ENCODE data around the gene KLRC1.
"Not testable (repeated sequence)": the region's sequence is repeated elsewhere in the genome, so short reads cannot be mapped to it uniquely, and the experiment has no call there.

KLRC1 gene

GRCh38 chr12:10455766-10456165 is 2.6 kb upstream of the KLRC1 start:
- Histone ChIP-seq H3K9ac (ENCODE audit: low read length) (no peak overlapping the region), H3K4me3 (ENCODE audit: low read length) (no peak overlapping the region), H3K36me3 (ENCODE audit: control insufficient read depth, insufficient read depth, low read length, severe bottlenecking) (no peaks in the 10 kb centered on the region), H3K27me3 (replicated peaks; ENCODE audit: control insufficient read depth, insufficient read depth, low read length) (no peaks in the 10 kb centered on the region), H3K9me3 (ENCODE audit: control insufficient read depth, low read length) (peaks cover 30% of the 10 kb centered on the region), H3K4me1 (ENCODE audit: control insufficient read depth, insufficient read depth, low read length) (no peaks in the 10 kb centered on the region)
- no peak for DNase-seq (ENCODE audit: low read depth)

GRCh38 chr12:10454531-10454930 is 1.4 kb upstream of the KLRC1 start:
- Histone ChIP-seq H3K4me3 (ENCODE audit: low read length) (no peak overlapping the region), H3K9ac (ENCODE audit: low read length) (no peak overlapping the region), H3K4me1 (ENCODE audit: control insufficient read depth, insufficient read depth, low read length) (no peaks in the 10 kb centered on the region), H3K9me3 (ENCODE audit: control insufficient read depth, low read length) (peaks cover 30% of the 10 kb centered on the region), H3K36me3 (ENCODE audit: control insufficient read depth, insufficient read depth, low read length, severe bottlenecking) (no peaks in the 10 kb centered on the region), H3K27me3 (replicated peaks; ENCODE audit: control insufficient read depth, insufficient read depth, low read length) (no peaks in the 10 kb centered on the region)
- DNase-seq (ENCODE audit: low read depth): no peak

GRCh38 chr12:10448236-10448635 is 4.9 kb downstream of the KLRC1 start:
- Histone ChIP-seq H3K4me3 (ENCODE audit: low read length) (no peak overlapping the region), H3K9me3 (ENCODE audit: control insufficient read depth, low read length) (no peaks in the 10 kb centered on the region), H3K27me3 (replicated peaks; ENCODE audit: control insufficient read depth, insufficient read depth, low read length) (no peaks in the 10 kb centered on the region), H3K4me1 (ENCODE audit: control insufficient read depth, insufficient read depth, low read length) (no peaks in the 10 kb centered on the region), H3K9ac (ENCODE audit: low read length) (no peak overlapping the region), H3K36me3 (ENCODE audit: control insufficient read depth, insufficient read depth, low read length, severe bottlenecking) (no peaks in the 10 kb centered on the region)
- no peak for DNase-seq (ENCODE audit: low read depth)

DNA sequence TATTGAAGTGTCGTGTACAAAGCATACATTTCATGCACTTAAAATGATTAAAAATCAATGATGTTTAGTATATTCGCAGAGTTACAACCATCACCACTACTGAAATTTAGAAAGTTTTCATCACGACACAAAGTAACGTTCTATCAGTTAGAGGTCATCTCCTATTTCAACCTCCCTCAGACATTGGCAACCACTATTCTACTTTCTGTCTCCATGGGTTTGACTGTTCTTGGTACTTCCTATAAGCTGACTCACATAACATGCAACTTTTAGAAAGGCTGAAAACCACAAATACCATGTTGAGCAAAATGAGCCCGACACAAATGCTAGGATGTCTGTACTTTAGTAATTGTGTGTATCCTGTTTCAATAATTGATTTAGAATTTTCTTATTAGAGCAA is 7.1 kb downstream of the KLRC1 start:
- H3K4me1 ChIP-seq (ENCODE audit: control insufficient read depth, insufficient read depth, low read length); H3K36me3 ChIP-seq (ENCODE audit: control insufficient read depth, insufficient read depth, low read length, severe bottlenecking); H3K9me3 ChIP-seq (ENCODE audit: control insufficient read depth, low read length); H3K27me3 ChIP-seq (replicated peaks; ENCODE audit: control insufficient read depth, insufficient read depth, low read length); H3K9ac ChIP-seq (ENCODE audit: low read length); H3K4me3 ChIP-seq (ENCODE audit: low read length); DNase-seq (ENCODE audit: low read depth): not testable (repeated sequence)

- H3K4me3 ChIP-seq (ENCODE audit: low read length); H3K9me3 ChIP-seq (ENCODE audit: control insufficient read depth, low read length); H3K27me3 ChIP-seq (replicated peaks; ENCODE audit: control insufficient read depth, insufficient read depth, low read length); DNase-seq (ENCODE audit: low read depth); H3K9ac ChIP-seq (ENCODE audit: low read length); H3K36me3 ChIP-seq (ENCODE audit: control insufficient read depth, insufficient read depth, low read length, severe bottlenecking); H3K4me1 ChIP-seq (ENCODE audit: control insufficient read depth, insufficient read depth, low read length): not testable (repeated sequence)
Measured at GRCh38 chr12:10441144-10441543, 12.0 kb downstream of the KLRC1 start.

- H3K27me3 ChIP-seq (replicated peaks; ENCODE audit: control insufficient read depth, insufficient read depth, low read length); DNase-seq (ENCODE audit: low read depth); H3K9me3 ChIP-seq (ENCODE audit: control insufficient read depth, low read length): not testable (repeated sequence)
Measured at GRCh38 chr12:10439608-10440274, 13.4 kb downstream of the KLRC1 start.

DNA sequence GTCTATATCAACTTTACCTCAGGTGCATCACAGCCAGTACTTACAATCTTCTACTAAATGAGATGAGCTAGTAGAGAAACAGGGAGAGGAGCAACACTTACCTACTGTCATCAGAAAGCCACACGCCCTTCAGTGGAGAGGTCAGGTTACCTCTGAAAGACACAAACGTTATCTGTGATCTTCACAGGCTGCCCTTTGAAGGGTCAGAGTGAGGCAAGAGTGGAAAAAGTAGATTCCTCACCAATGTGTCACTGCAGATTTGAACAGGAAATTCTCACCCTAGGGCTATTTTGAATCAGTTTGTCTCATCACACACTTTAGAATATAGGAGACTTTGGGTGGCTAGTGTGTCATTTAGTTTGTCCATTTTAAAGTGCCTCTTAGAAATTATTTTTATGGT is 15.6 kb downstream of the KLRC1 start:
- DNase-seq (ENCODE audit: low read depth); H3K27me3 ChIP-seq (replicated peaks; ENCODE audit: control insufficient read depth, insufficient read depth, low read length); H3K4me3 ChIP-seq (ENCODE audit: low read length); H3K9ac ChIP-seq (ENCODE audit: low read length); H3K4me1 ChIP-seq (ENCODE audit: control insufficient read depth, insufficient read depth, low read length); H3K36me3 ChIP-seq (ENCODE audit: control insufficient read depth, insufficient read depth, low read length, severe bottlenecking); H3K9me3 ChIP-seq (ENCODE audit: control insufficient read depth, low read length): not testable (repeated sequence)

More at GRCh38 chr12:10439608-10440274, 13.4 kb downstream of the KLRC1 start:
- not testable (repeated sequence) for H3K36me3 ChIP-seq (ENCODE audit: control insufficient read depth, insufficient read depth, low read length, severe bottlenecking); H3K4me3 ChIP-seq (ENCODE audit: low read length); H3K9ac ChIP-seq (ENCODE audit: low read length); H3K4me1 ChIP-seq (ENCODE audit: control insufficient read depth, insufficient read depth, low read length)

DNA sequence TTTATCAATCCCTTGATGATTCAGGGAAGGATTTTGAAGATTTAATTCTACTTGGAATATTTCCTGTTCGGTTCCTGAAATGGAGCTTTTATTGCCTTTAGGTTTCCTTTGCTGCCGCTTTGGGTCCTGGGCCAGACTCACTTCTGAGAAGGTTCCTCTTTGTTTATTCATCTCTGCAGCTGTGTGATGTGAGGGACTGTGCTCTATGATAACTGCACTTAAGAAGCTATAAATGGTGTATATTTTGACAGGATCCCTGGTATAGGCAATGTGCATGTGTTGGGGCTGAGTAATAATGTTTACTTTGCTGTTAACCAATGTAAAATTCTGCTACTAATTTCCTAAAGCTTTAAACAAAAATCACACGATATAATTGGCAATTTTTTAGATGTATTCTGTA is 17.4 kb downstream of the KLRC1 start, which contains the start of gene KLRC2:
Gene KLRC2, minus strand, starts transcription at position 195 of the 400 bp plus-strand sequence. Its CDS starts 24 bp downstream, at position 171.
- not testable (repeated sequence) for H3K9me3 ChIP-seq (ENCODE audit: control insufficient read depth, low read length); H3K4me3 ChIP-seq (ENCODE audit: low read length); H3K9ac ChIP-seq (ENCODE audit: low read length); H3K36me3 ChIP-seq (ENCODE audit: control insufficient read depth, insufficient read depth, low read length, severe bottlenecking); H3K4me1 ChIP-seq (ENCODE audit: control insufficient read depth, insufficient read depth, low read length); H3K27me3 ChIP-seq (replicated peaks; ENCODE audit: control insufficient read depth, insufficient read depth, low read length)
- DNase-seq (ENCODE audit: low read depth): peak; percentile 3

DNA sequence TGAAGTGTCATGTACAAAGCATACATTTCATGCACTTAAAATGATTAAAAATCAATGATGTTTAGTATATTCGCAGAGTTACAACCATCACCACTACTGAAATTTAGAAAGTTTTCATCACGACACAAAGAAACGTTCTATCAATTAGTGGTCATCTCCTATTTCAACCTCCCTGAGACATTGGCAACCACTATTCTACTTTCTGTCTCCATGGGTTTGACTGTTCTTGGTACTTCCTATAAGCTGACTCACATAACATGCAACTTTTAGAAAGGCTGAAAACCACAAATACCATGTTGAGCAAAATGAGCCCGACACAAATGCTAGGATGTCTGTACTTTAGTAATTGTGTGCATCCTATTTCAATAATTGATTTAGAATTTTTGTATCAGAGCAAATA is 22.6 kb downstream of the KLRC1 start:
- not testable (repeated sequence) for H3K9me3 ChIP-seq (ENCODE audit: control insufficient read depth, low read length); H3K4me3 ChIP-seq (ENCODE audit: low read length); H3K4me1 ChIP-seq (ENCODE audit: control insufficient read depth, insufficient read depth, low read length); H3K9ac ChIP-seq (ENCODE audit: low read length); H3K36me3 ChIP-seq (ENCODE audit: control insufficient read depth, insufficient read depth, low read length, severe bottlenecking); H3K27me3 ChIP-seq (replicated peaks; ENCODE audit: control insufficient read depth, insufficient read depth, low read length); DNase-seq (ENCODE audit: low read depth)

GRCh38 chr12:10425938-10426337 is 27.2 kb downstream of the KLRC1 start:
- not testable (repeated sequence) for H3K4me1 ChIP-seq (ENCODE audit: control insufficient read depth, insufficient read depth, low read length); H3K36me3 ChIP-seq (ENCODE audit: control insufficient read depth, insufficient read depth, low read length, severe bottlenecking); H3K4me3 ChIP-seq (ENCODE audit: low read length); H3K9ac ChIP-seq (ENCODE audit: low read length); DNase-seq (ENCODE audit: low read depth); H3K9me3 ChIP-seq (ENCODE audit: control insufficient read depth, low read length); H3K27me3 ChIP-seq (replicated peaks; ENCODE audit: control insufficient read depth, insufficient read depth, low read length)

DNA sequence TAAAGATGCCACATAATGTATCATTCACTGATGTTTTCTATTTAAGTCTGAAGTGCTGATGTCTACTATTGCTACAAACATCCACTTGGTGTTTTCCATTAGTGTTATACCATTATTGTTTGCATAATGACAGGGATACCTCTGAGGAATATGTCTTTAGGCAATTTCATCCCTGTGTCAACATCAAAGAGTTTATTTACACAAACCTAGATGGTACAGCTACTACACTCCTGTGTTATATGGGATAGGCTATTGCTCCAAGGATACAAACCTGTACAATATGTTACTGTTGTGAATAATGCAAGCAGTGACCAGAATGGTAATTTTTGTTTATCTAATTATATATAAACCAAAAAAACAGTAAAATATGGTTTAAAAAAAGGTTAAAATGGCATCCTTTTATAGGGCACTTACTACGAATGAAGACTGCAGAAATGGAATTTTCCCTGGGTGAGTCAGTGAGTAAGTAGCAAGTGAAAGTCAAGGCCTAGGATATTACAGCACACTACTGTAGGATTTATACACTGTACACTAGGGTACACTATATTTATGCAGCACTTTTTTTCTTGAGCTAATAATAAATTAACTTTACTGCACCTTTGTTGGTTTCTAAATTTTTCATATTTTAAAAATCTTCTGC is 28.8 kb downstream of the KLRC1 start:
- not testable (repeated sequence) for H3K9me3 ChIP-seq (ENCODE audit: control insufficient read depth, low read length); H3K36me3 ChIP-seq (ENCODE audit: control insufficient read depth, insufficient read depth, low read length, severe bottlenecking); H3K27me3 ChIP-seq (replicated peaks; ENCODE audit: control insufficient read depth, insufficient read depth, low read length); H3K4me3 ChIP-seq (ENCODE audit: low read length); H3K4me1 ChIP-seq (ENCODE audit: control insufficient read depth, insufficient read depth, low read length); H3K9ac ChIP-seq (ENCODE audit: low read length)
- DNase-seq (ENCODE audit: low read depth): peak; percentile 15

DNA sequence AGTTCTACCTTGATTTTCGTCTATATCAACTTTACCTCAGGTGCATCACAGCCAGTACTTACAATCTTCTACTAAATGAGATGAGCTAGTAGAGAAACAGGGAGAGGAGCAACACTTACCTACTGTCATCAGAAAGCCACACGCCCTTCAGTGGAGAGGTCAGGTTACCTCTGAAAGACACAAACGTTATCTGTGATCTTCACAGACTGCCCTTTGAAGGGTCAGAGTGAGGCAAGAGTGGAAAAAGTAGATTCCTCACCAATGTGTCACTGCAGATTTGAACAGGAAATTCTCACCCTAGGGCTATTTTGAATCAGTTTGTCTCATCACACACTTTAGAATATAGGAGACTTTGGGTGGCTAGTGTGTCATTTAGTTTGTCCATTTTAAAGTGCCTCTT is 31.0 kb downstream of the KLRC1 start:
- not testable (repeated sequence) for H3K9ac ChIP-seq (ENCODE audit: low read length); H3K27me3 ChIP-seq (replicated peaks; ENCODE audit: control insufficient read depth, insufficient read depth, low read length); H3K36me3 ChIP-seq (ENCODE audit: control insufficient read depth, insufficient read depth, low read length, severe bottlenecking); H3K4me3 ChIP-seq (ENCODE audit: low read length); H3K9me3 ChIP-seq (ENCODE audit: control insufficient read depth, low read length); DNase-seq (ENCODE audit: low read depth); H3K4me1 ChIP-seq (ENCODE audit: control insufficient read depth, insufficient read depth, low read length)

All from adipocyte (in vitro differentiated cells).